BLaER1 treated with 17β-estradiol and CSF1 and Interleukin-3, amounts not matched to agents 10 nM and 100 nM (cell line): Measurements from ENCODE around the gene ZNF500.
A peak's percentile ranks its signal among the peaks of the same experiment; 100 is the strongest.

Experiments used
- H3K27ac ChIP-seq, 11 experiments: shearing (Covaris generic); formaldehyde crosslinking; 2 replicates each; pipeline ENCODE4 v1.8.1; 2022
- H3K27me3 ChIP-seq, 11 experiments: shearing (Covaris generic); formaldehyde crosslinking; 2 replicates each; pipeline ENCODE4 v1.8.1; 2022
- H3K36me3 ChIP-seq, 11 experiments: shearing (Covaris generic); formaldehyde crosslinking; 2 replicates each; pipeline ENCODE4 v1.8.1; 2022
- H3K4me1 ChIP-seq, 10 experiments: shearing (Covaris generic); formaldehyde crosslinking; 2 replicates each; pipeline ENCODE4 v1.8.1; 2022
- H3K4me2 ChIP-seq, 11 experiments: shearing (Covaris generic); formaldehyde crosslinking; 2 replicates each; pipeline ENCODE4 v1.8.1; 2022
- H3K4me3 ChIP-seq, 10 experiments: shearing (Covaris generic); formaldehyde crosslinking; 2 replicates each; pipeline ENCODE4 v1.8.1; 2022
- H3K9ac ChIP-seq, 11 experiments: shearing (Covaris generic); formaldehyde crosslinking; 2 replicates each; pipeline ENCODE4 v1.8.1; 2022
- H3K9me3 ChIP-seq, 11 experiments: shearing (Covaris generic); formaldehyde crosslinking; replicated peaks in 1 of 11; 2 replicates each; pipeline ENCODE4 v1.8.1; 2022
- H4K20me1 ChIP-seq, 11 experiments: shearing (Covaris generic); formaldehyde crosslinking; 2 replicates each; pipeline ENCODE4 v1.8.1; 2022
- Cebpa-rat ChIP-seq, 11 experiments: shearing (Covaris generic); IDR thresholded peaks; 2 replicates each; pipeline ENCODE4 v1.8.1; 2022

Gene ZNF500

GRCh38 chr16:4755687-4756086 is 11.3 kb downstream of the ZNF500 start:
- H3K9ac ChIP-seq, result no peak overlapping the region
- no peak for TF ChIP-seq Cebpa-rat (IDR thresholded peaks at IDR 0.05)
- H3K4me3 ChIP-seq, result no peak overlapping the region
- no peak overlapping the region for H3K27ac ChIP-seq
- H3K9me3 ChIP-seq, result peaks cover 0 to 15% (median 13%) of the 10 kb centered on the region in 11 experiments; a peak in 18 of 22 replicates
- H3K4me1 ChIP-seq, result peaks cover 0 to 9% (median 0%) of the 10 kb centered on the region in 10 experiments; a peak in 5 of 20 replicates
- no peak overlapping the region for H3K4me2 ChIP-seq
- peaks cover 86 to 100% (median 99%) of the 10 kb centered on the region in 11 experiments for H3K36me3 ChIP-seq
- no peaks in the 10 kb centered on the region for H3K27me3 ChIP-seq
- H4K20me1 ChIP-seq, result peaks cover 0 to 52% (median 33%) of the 10 kb centered on the region in 11 experiments; a peak in 13 of 22 replicates

- TF ChIP-seq Cebpa-rat (IDR thresholded peaks at IDR 0.05), result no peak
- H3K9me3 ChIP-seq, result peaks cover 0 to 15% (median 13%) of the 10 kb centered on the region in 11 experiments; a peak in 18 of 22 replicates
- no peak overlapping the region for H3K27ac ChIP-seq
- H3K27me3 ChIP-seq, result no peaks in the 10 kb centered on the region
- no peak overlapping the region for H3K4me2 ChIP-seq
- peaks cover 0 to 13% (median 2%) of the 10 kb centered on the region in 10 experiments; a peak in 11 of 20 replicates for H3K4me1 ChIP-seq
- H3K36me3 ChIP-seq, result peaks cover 79 to 100% (median 94%) of the 10 kb centered on the region in 11 experiments
- peaks cover 0 to 47% (median 30%) of the 10 kb centered on the region in 11 experiments; a peak in 13 of 22 replicates for H4K20me1 ChIP-seq
- H3K9ac ChIP-seq, result no peak overlapping the region
- no peak overlapping the region for H3K4me3 ChIP-seq
These were observed 12.1 kb downstream of the ZNF500 start for GRCh38 chr16:4754865-4755264.

- Histone ChIP-seq H3K36me3 (peaks cover 63 to 91% (median 80%) of the 10 kb centered on the region in 11 experiments), H3K9me3 (peaks cover 0 to 15% (median 13%) of the 10 kb centered on the region in 11 experiments; a peak in 18 of 22 replicates), H3K27me3 (no peaks in the 10 kb centered on the region), H3K9ac (no peak overlapping the region), H3K4me1 (peaks cover 8 to 29% (median 19%) of the 10 kb centered on the region in 10 experiments; a peak in 19 of 20 replicates), H3K4me3 (no peak overlapping the region), H3K27ac (no peak overlapping the region), H4K20me1 (peaks cover 0 to 55% (median 35%) of the 10 kb centered on the region in 11 experiments; a peak in 13 of 22 replicates), H3K4me2 (0 out of 22 replicates have a peak overlapping the region, but pooled peaks of 1 of the 11 experiments have one; percentile 34)
- no peak for TF ChIP-seq Cebpa-rat (IDR thresholded peaks at IDR 0.05)
These were observed 13.7 kb downstream of the ZNF500 start for GRCh38 chr16:4753227-4753626.

GRCh38 chr16:4752351-4753100 is 14.4 kb downstream of the ZNF500 start:
- TF ChIP-seq Cebpa-rat (IDR thresholded peaks at IDR 0.05), result no peak
- peaks cover 15 to 36% (median 26%) of the 10 kb centered on the region in 10 experiments for H3K4me1 ChIP-seq
- no peak overlapping the region for H3K4me3 ChIP-seq
- H3K27me3 ChIP-seq, result no peaks in the 10 kb centered on the region
- peaks cover 0 to 60% (median 41%) of the 10 kb centered on the region in 11 experiments; a peak in 15 of 22 replicates for H4K20me1 ChIP-seq
- H3K9me3 ChIP-seq, result peaks cover 0 to 15% (median 13%) of the 10 kb centered on the region in 11 experiments; a peak in 18 of 22 replicates
- peak overlapping the region in 4 of 11 experiments; percentile 8 to 34 (median 28); a peak in 3 of 22 replicates for H3K4me2 ChIP-seq
- peak overlapping the region in 2 of 11 experiments; percentile 25 to 47; a peak in 2 of 22 replicates for H3K9ac ChIP-seq
- H3K36me3 ChIP-seq, result peaks cover 60 to 84% (median 73%) of the 10 kb centered on the region in 11 experiments
- no peak overlapping the region for H3K27ac ChIP-seq

- peaks cover 22 to 53% (median 42%) of the 10 kb centered on the region in 10 experiments for H3K4me1 ChIP-seq
These were observed 16.1 kb downstream of the ZNF500 start for GRCh38 chr16:4750896-4751295.

GRCh38 chr16:4749700-4750257 is 17.2 kb downstream of the ZNF500 start:
- Histone ChIP-seq H3K4me1 (peaks cover 22 to 61% (median 43%) of the 10 kb centered on the region in 10 experiments), H3K27ac (no peak overlapping the region), H3K9me3 (peaks cover 0 to 1% (median under 1%) of the 10 kb centered on the region in 11 experiments; a peak in 5 of 22 replicates), H4K20me1 (peaks cover 0 to 75% (median 53%) of the 10 kb centered on the region in 11 experiments; a peak in 16 of 22 replicates), H3K4me2 (peak overlapping the region in 4 of 11 experiments; percentile 94 to 96 (median 94); a peak in 7 of 22 replicates), H3K27me3 (no peaks in the 10 kb centered on the region), H3K9ac (no peak overlapping the region), H3K4me3 (no peak overlapping the region), H3K36me3 (peaks cover 39 to 56% (median 46%) of the 10 kb centered on the region in 11 experiments)
- TF ChIP-seq Cebpa-rat (IDR thresholded peaks at IDR 0.05), result no peak

More at GRCh38 chr16:4750896-4751295, 16.1 kb downstream of the ZNF500 start:
- peaks cover 50 to 67% (median 57%) of the 10 kb centered on the region in 11 experiments for H3K36me3 ChIP-seq
- no peak for TF ChIP-seq Cebpa-rat (IDR thresholded peaks at IDR 0.05)
- H3K27me3 ChIP-seq, result no peaks in the 10 kb centered on the region
- H3K9ac ChIP-seq, result no peak overlapping the region
- peaks cover 0 to 12% (median 11%) of the 10 kb centered on the region in 11 experiments; a peak in 18 of 22 replicates for H3K9me3 ChIP-seq
- peaks cover 0 to 75% (median 55%) of the 10 kb centered on the region in 11 experiments; a peak in 16 of 22 replicates for H4K20me1 ChIP-seq
- no peak overlapping the region for H3K27ac ChIP-seq
- H3K4me2 ChIP-seq, result no peak overlapping the region
- H3K4me3 ChIP-seq, result no peak overlapping the region

- H3K27ac ChIP-seq, result peak overlapping the region in 7 of 11 experiments; percentile 2 to 62 (median 57); a peak in 7 of 22 replicates
- H3K9ac ChIP-seq, result peak overlapping the region in 10 of 11 experiments; percentile 16 to 66 (median 54); a peak in 15 of 22 replicates
- no peaks in the 10 kb centered on the region for H3K9me3 ChIP-seq
- no peaks in the 10 kb centered on the region for H3K27me3 ChIP-seq
- peaks cover 0 to 71% (median 49%) of the 10 kb centered on the region in 11 experiments; a peak in 16 of 22 replicates for H4K20me1 ChIP-seq
- peaks cover 33 to 47% (median 39%) of the 10 kb centered on the region in 11 experiments for H3K36me3 ChIP-seq
- no peak for TF ChIP-seq Cebpa-rat (IDR thresholded peaks at IDR 0.05)
- H3K4me3 ChIP-seq, result no peak overlapping the region
- peaks cover 22 to 62% (median 43%) of the 10 kb centered on the region in 10 experiments for H3K4me1 ChIP-seq
- peak overlapping the region; percentile 32 to 96 (median 82); a peak in 21 of 22 replicates for H3K4me2 ChIP-seq
These were observed 18.1 kb downstream of the ZNF500 start for GRCh38 chr16:4748682-4749411.
